Calu3 (cell line): Measurements from ENCODE around the gene DCUN1D2. TPM values are rescaled to one million over a fixed set of nuclear protein-coding genes. Genes with fewer than 3 reads are reported as not detected.

Experiments used
- BruUV-seq: library from RNA; stranded (reverse); fragments of 400-500 nt; replicated peaks from 2 replicates; lab custom pipeline; 2021; lab: Mats Ljungman, UMichigan
- CTCF ChIA-PET: fragments of 300-600 bp; sonication (Branson Sonifier 250); formaldehyde crosslinking; loops from one replicate; lab custom pipeline; 2022; ENCODE audit warnings: antibody characterized with exemption; lab: Charles Lee
- DNase-seq: peaks from one replicate; pipeline ENCODE4 v3.0.0; 2022
- H3K27ac Mint-ChIP-seq: one replicate; pipeline ENCODE4 v1.8.0; 2022; ENCODE audit warnings: mixed read lengths; ENCODE audit not compliant: unreplicated experiment
- H3K27me3 Mint-ChIP-seq: one replicate; pipeline ENCODE4 v1.8.0; 2022; ENCODE audit warnings: mixed read lengths; ENCODE audit not compliant: unreplicated experiment
- H3K36me3 Mint-ChIP-seq: one replicate; pipeline ENCODE4 v1.8.0; 2022; ENCODE audit warnings: mild to moderate bottlenecking, moderate library complexity, mixed read lengths; ENCODE audit not compliant: insufficient read depth, unreplicated experiment
- H3K4me1 Mint-ChIP-seq: one replicate; pipeline ENCODE4 v1.8.0; 2022; ENCODE audit warnings: mild to moderate bottlenecking, low read depth, mixed read lengths; ENCODE audit not compliant: unreplicated experiment
- H3K4me3 Mint-ChIP-seq: one replicate; pipeline ENCODE4 v1.8.0; 2022; ENCODE audit warnings: mild to moderate bottlenecking, low read depth, moderate library complexity, mixed read lengths; ENCODE audit not compliant: unreplicated experiment
- H3K9me3 Mint-ChIP-seq: one replicate; pipeline ENCODE4 v1.8.0; 2022; ENCODE audit warnings: low read depth, mixed read lengths; ENCODE audit not compliant: unreplicated experiment
- intact Hi-C: fragments of 100-400 bp; cut with micrococcal nuclease; formaldehyde crosslinking; loops from one replicate; pipeline ENCODE4 v1.10.0; 2022; ENCODE audit not compliant: unreplicated experiment
- total RNA-seq: library from RNA; stranded (reverse); gene quantifications from 2 replicates; pipeline ENCODE4 v1.2.3, GENCODE V29; 2022
- TF ChIP-seq, protein P1 (sequence below): fragments of 200-600 bp; IDR thresholded peaks from one replicate; pipeline ENCODE4 v1.8.0; 2022; ENCODE audit warnings: antibody characterized with exemption; ENCODE audit not compliant: unreplicated experiment

The DCUN1D2 gene
- total RNA-seq, 1 experiment from 2014 or later: 9.3 TPM

DNA sequence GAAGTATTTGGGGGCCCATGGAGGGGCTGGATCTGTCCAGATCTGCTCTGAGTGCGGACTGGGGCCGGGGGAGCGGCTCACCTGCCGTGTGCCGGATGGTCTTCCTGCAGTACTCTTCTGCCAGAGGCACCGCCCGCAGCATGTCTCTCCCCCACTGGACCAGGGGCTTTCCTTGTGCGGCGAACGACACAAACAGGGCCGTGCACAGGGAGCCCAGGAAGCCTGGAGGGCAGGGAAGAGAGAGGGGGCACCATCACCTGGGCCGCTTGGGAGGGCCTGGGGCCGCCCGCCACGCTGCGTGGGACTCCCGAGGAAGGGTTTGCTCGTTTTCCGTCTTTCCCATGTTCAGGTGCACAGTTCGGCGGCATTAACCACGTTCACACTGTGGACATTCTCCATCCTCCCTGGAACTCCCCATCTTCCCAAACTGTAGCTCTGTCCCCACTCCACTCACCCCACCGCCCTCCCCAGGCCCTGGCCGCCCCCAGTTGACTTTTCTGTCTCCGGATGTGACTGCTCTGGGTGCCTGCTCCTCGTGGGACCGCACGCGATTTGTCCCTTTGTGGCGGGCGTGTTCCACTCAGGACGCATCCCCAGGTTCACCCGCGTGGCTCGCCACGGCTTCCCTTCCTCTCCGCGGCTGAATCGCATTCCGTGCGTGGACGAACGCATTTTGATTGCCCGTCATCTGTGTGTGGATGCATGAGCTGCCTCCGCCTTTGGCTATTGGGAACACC, 61.5 kb downstream of the DCUN1D2 start:
- Mint-ChIP-seq H3K27ac (no peak overlapping the region), H3K36me3 (no peaks in the 10 kb centered on the region), H3K9me3 (no peaks in the 10 kb centered on the region), H3K4me1 (no peaks in the 10 kb centered on the region), H3K4me3 (no peak overlapping the region), H3K27me3 (no peaks in the 10 kb centered on the region)
- BruUV-seq: no TSS peak
- TF ChIP-seq, protein P1, sequence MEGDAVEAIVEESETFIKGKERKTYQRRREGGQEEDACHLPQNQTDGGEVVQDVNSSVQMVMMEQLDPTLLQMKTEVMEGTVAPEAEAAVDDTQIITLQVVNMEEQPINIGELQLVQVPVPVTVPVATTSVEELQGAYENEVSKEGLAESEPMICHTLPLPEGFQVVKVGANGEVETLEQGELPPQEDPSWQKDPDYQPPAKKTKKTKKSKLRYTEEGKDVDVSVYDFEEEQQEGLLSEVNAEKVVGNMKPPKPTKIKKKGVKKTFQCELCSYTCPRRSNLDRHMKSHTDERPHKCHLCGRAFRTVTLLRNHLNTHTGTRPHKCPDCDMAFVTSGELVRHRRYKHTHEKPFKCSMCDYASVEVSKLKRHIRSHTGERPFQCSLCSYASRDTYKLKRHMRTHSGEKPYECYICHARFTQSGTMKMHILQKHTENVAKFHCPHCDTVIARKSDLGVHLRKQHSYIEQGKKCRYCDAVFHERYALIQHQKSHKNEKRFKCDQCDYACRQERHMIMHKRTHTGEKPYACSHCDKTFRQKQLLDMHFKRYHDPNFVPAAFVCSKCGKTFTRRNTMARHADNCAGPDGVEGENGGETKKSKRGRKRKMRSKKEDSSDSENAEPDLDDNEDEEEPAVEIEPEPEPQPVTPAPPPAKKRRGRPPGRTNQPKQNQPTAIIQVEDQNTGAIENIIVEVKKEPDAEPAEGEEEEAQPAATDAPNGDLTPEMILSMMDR: no peak
- DNase-seq: no peak
- intact Hi-C loops: no loop called here
- CTCF ChIA-PET: no interaction called here

DNA sequence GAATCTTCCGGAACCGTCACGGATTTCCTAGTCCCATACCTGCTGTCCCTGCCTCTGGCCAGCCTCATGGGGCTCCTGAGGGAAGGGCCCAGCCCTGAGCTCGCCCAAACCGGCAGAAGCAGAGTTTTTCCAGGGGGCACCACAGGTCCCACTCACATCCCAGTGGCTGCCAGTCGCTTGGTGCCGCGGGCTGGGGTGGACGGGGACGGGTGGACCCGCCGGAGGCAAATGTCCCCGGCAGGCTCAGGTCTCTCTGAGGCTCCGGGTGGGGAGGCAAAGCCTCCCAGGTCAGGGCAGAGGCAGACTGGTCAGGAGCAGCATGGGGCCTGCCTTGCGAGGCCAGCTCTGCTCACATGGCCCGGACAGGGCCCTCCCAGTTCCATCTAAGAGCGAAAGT, 62.0 kb downstream of the DCUN1D2 start:
- CTCF ChIA-PET: no interaction called here
- no TSS peak for BruUV-seq
- H3K36me3 Mint-ChIP-seq: no peaks in the 10 kb centered on the region
- intact Hi-C loops: no loop called here
- H3K27me3 Mint-ChIP-seq: no peaks in the 10 kb centered on the region
- H3K27ac Mint-ChIP-seq: no peak overlapping the region
- no peak for DNase-seq
- no peaks in the 10 kb centered on the region for H3K9me3 Mint-ChIP-seq
- TF ChIP-seq, protein P1: no peak
- no peak overlapping the region for H3K4me3 Mint-ChIP-seq
- H3K4me1 Mint-ChIP-seq: no peaks in the 10 kb centered on the region

DNA sequence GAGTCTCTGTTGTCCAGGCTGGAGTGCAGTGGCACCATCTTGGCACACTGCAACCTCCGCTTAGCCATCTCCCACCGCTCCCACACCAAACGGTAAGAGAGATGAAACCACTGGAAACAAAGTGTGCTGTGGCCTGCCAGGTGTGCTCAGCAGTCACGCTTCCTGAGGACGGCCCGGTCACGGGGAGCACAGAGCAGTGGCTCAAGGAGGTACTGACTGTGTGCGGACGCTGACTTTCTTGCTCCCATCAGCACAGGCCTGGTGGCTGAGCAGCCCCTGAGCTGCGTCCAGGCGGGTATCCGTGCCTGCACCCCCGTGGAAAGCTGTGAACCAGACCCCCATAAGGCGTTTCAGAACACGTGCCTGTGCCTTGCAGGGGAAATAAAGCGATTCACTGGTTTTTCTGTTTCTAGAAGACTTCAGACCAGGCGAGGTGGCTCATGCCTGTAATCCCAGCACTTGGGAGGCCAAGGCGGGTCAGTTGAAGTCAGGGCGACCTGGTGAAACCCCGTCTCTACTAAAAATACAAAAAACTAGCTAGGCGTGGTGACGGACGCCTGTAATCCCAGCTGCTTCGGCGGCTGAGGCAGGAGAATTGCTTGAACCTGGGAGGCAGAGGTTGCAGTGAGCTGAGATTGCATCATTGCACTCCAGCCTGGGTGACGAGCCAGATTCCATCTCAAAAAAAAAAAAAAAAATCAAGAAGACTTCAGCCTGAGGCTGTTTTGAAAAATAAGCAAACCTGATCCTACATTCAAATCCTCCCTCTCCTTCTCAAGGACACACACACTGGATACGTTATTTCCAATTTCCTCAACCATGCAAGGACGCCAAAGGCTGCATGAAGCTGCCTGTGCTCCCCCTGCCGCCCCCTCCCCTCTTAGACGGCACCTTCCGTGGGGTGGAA, 62.7 kb downstream of the DCUN1D2 start:
- CTCF ChIA-PET: interaction anchor here (0.6 kb wide), 1 partner anchor 29 kb away, joined by 3 read pairs; no protein-coding TSS in a partner anchor
- H3K4me1 Mint-ChIP-seq: no peaks in the 10 kb centered on the region
- TF ChIP-seq, protein P1: no peak
- no peaks in the 10 kb centered on the region for H3K36me3 Mint-ChIP-seq
- no peak overlapping the region for H3K4me3 Mint-ChIP-seq
- intact Hi-C loops: no loop called here
- no peak overlapping the region for H3K27ac Mint-ChIP-seq
- H3K9me3 Mint-ChIP-seq: no peaks in the 10 kb centered on the region
- no peak for DNase-seq
- BruUV-seq: no TSS peak
- no peaks in the 10 kb centered on the region for H3K27me3 Mint-ChIP-seq

DNA sequence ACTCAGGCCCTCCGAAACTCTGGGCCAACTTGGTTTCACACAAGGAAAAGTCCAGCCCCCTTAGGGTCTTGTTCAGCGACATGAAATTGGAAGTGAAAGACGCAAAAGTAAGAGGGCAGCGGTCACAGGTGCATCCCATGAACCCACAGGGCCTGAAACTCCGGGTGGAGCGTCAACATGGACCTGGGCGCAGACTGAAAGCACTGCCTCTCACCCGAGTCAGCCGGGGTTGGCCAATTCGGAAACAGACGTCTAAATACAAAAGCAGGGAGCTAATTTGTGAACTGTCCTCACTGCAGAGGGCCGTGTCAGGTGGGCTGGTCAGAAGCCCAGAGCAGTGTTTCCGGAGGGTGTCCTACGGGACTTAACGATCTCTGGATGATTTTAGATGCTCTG, 63.9 kb downstream of the DCUN1D2 start:
- Mint-ChIP-seq H3K9me3 (no peaks in the 10 kb centered on the region), H3K27me3 (no peaks in the 10 kb centered on the region), H3K36me3 (no peaks in the 10 kb centered on the region), H3K27ac (no peak overlapping the region), H3K4me3 (no peak overlapping the region), H3K4me1 (no peaks in the 10 kb centered on the region)
- CTCF ChIA-PET: no interaction called here
- no peak for DNase-seq
- intact Hi-C loops: no loop called here
- BruUV-seq: no TSS peak
- TF ChIP-seq, protein P1: no peak
